Muscle of leg (tissue), 11 donors: Measurements from ENCODE around the gene OR51Q1. TPM values are rescaled to one million over a fixed set of nuclear protein-coding genes. Genes with fewer than 3 reads are reported as not detected.

Experiments used
- DNase-seq: peaks from one replicate; pipeline ENCODE4 v3.0.0; 2013
- H3K27ac ChIP-seq: one replicate; pipeline ENCODE4 v1.5.1; 2013; ENCODE audit warnings: mild to moderate bottlenecking, low read length, control low read depth
- H3K27me3 ChIP-seq: one replicate; pipeline ENCODE4 v1.6.1; 2013; ENCODE audit warnings: low read length; ENCODE audit not compliant: control insufficient read depth, insufficient read depth
- H3K36me3 ChIP-seq: one replicate; pipeline ENCODE4 v1.6.1; 2013; ENCODE audit warnings: low read length; ENCODE audit not compliant: control insufficient read depth, insufficient read depth
- H3K4me1 ChIP-seq: one replicate; pipeline ENCODE4 v1.6.1; 2013; ENCODE audit warnings: low read length; ENCODE audit not compliant: control insufficient read depth, insufficient read depth
- H3K4me3 ChIP-seq: one replicate; pipeline ENCODE4 v1.5.1; 2013; ENCODE audit warnings: low read length, control low read depth
- H3K9me3 ChIP-seq: replicated peaks from 2 replicates; pipeline ENCODE4 v1.6.1; 2013; ENCODE audit warnings: low read depth, low read length; ENCODE audit not compliant: control insufficient read depth
- WGBS: methylation state at CpG from one replicate; pipeline ENCODE4 v1.1.5; 2013; ENCODE audit warnings: missing lambda C conversion rate; ENCODE audit not compliant: insufficient coverage; 5-methylcytosine and 5-hydroxymethylcytosine counted together
- polyA plus RNA-seq, 8 donors: library from polyadenylated mRNA; unstranded; fragments of 120-200 nt; gene quantifications; one replicate each; pipeline versions ENCODE4 v1.2.1 to v1.2.3, GENCODE V29; 2013; ENCODE audit warnings: inconsistent platforms in 1 of 8, low replicate concordance in 1 of 8; ENCODE audit not compliant: insufficient read length in 8 of 8, insufficient read depth in 1 of 8
- total RNA-seq: library from RNA; stranded (reverse); fragments of 120-200 nt; gene quantifications from one replicate; pipeline ENCODE4 v1.2.4, GENCODE V29; 2013

OR51Q1 gene
- total and polyA plus RNA-seq, 9 donors = not detected

DNA sequence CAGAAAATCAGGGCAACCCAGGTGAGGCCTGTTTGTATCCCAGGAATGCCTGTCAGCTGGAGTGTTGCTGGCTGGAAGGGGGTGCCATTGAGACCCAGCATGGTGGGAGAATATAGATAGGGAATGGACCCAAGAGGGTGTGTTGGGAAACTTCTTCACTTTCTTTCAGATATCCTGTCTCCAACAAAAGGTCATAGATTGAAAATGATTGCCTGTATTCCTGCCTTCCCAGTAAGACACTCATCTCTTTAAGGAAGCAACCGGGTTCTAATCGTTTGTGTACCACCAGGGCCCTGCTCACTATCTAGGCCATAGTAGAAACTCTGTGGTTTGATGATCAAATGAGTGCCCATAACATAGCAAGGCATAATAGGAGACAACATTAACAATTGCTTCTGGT is 19.5 kb downstream of the OR51Q1 start, which contains the start of gene OR51I1:
OR51I1 (minus strand) TSS at position 101 of the 400 bp plus-strand sequence; CDS start at position 101, 0 bp downstream.
- H3K27me3 ChIP-seq = no peaks in the 10 kb centered on the region
- no peaks in the 10 kb centered on the region for H3K4me1 ChIP-seq
- no peak for DNase-seq
- H3K9me3 ChIP-seq = no peaks in the 10 kb centered on the region
- H3K4me3 ChIP-seq = no peak within 1 kb of the TSS
- H3K36me3 ChIP-seq = no peaks in the 10 kb centered on the region
- WGBS = no CpG with 5 or more reads among the region's 2 CpGs
- no peak within 1 kb of the TSS for H3K27ac ChIP-seq

DNA sequence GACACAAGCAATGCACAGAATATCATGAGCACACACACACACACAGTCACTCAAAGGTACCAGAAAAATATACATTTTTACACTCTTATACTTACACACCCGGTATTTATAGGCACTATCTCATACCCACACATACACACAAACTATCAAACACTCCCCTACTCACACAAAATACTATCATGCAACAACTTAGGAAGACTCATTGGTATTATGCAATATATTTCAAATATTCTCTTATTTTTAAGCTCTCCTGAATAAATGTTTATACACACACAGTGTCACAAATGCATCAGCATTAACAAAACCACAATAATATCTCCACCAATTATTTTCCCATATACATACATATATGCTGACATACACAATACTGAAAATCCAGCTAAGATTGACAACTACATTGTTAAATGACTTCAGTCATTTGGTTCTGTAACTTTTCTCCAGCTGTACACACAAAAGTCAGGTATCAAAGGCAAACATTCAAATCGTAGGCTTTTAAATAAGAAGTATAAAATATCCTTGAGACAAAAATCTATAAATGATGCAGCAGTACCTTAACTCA is 22.0 kb downstream of the OR51Q1 start:
- Histone ChIP-seq H3K36me3 (no peaks in the 10 kb centered on the region), H3K4me1 (no peaks in the 10 kb centered on the region), H3K4me3 (no peak overlapping the region), H3K9me3 (no peaks in the 10 kb centered on the region), H3K27ac (no peak overlapping the region), H3K27me3 (no peaks in the 10 kb centered on the region)
- WGBS = no CpG with 5 or more reads among the region's 2 CpGs
- no peak for DNase-seq

DNA sequence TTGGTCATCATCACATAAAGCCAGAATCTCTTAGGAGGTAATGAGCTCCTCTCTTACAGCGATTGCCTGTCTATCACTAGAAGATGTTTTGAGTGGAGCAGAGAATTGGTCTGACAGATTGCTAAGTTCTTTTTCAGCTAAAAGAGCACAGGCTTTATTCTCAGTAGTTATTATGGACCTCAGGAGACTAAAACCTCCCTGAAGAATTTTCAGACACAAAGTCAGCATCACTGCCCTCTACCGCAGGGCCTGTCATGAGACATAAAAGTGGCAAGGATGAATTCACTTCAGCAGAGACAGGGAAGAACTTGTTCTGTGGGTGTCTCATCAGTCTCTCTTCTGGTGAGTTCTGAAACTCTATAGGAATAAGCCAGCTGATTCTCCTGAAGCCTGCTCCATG is 27.1 kb downstream of the OR51Q1 start, which contains the start of gene OR51I2:
OR51I2 (plus strand) TSS at position 301 of the 400 bp plus-strand sequence. CDS start 4,166 bp downstream, outside the sequence.
- no peak for DNase-seq
- no CpG with 5 or more reads among the region's 2 CpGs for WGBS
- Histone ChIP-seq H3K9me3 (no peaks in the 10 kb centered on the region), H3K4me1 (no peaks in the 10 kb centered on the region), H3K27me3 (no peaks in the 10 kb centered on the region), H3K27ac (no peak within 1 kb of the TSS), H3K36me3 (no peaks in the 10 kb centered on the region), H3K4me3 (no peak within 1 kb of the TSS)

DNA sequence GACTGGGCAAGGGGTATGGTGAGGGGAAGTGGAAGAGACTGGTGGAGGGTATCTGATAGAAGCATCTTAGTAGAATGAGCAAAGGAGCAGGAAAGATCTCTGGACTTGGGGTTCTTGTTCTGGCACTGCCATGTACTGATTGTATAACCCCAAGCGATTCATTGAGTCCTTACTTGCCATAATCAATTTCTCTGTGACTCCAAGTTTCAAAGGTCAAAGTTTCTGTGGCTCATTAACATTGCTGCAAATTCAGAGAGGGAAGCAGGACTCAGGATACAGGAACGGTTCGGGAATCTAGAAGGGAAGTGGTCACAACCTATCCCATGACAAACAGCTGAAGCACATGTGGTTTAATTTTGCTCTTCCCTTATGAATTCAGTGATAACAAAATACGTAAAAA is 27.5 kb downstream of the OR51Q1 start:
- 67% methylated on average over 1 of the region's 4 CpGs for WGBS
- Histone ChIP-seq H3K27me3 (no peaks in the 10 kb centered on the region), H3K27ac (no peak overlapping the region), H3K4me3 (no peak overlapping the region), H3K36me3 (no peaks in the 10 kb centered on the region), H3K9me3 (no peaks in the 10 kb centered on the region), H3K4me1 (no peaks in the 10 kb centered on the region)
- DNase-seq = no peak

DNA sequence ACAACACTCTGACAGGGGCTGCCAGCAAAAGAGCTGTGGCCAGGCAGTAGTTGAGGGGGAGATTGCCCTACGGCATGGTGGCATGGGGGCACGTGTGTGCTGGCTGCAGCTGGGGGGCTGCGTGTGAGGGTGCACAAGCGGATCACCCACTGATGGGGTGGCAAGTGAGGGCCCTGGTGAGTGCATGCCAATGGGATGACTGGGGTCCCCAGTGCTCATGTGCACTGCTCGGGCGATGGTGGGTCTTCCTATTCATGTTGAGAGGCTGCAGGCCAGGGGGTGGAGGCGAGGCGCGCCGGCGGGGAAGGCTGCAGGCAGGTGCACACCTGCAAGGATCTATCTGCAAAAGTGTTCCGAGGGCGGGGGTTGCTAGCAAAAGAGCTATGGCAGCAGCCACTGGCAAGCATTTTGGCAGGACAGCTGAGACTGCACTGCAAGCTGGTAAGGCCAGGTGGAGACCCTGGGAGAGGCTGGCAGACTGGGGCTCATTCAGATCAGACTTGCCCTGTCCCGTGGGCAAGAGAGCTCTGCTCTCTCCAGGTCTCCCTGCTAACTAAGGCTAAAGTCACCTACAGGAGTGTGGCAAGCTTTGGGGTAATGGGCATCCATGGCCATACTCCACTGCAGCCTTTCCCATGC is 39.2 kb downstream of the OR51Q1 start:
- H3K27ac ChIP-seq = no peak overlapping the region
- peaks cover 3% of the 10 kb centered on the region for H3K9me3 ChIP-seq
- DNase-seq = no peak
- WGBS = 88% methylated on average over 13 of the region's 14 CpGs
- H3K4me1 ChIP-seq = no peaks in the 10 kb centered on the region
- H3K36me3 ChIP-seq = no peaks in the 10 kb centered on the region
- H3K4me3 ChIP-seq = no peak overlapping the region
- no peaks in the 10 kb centered on the region for H3K27me3 ChIP-seq

DNA sequence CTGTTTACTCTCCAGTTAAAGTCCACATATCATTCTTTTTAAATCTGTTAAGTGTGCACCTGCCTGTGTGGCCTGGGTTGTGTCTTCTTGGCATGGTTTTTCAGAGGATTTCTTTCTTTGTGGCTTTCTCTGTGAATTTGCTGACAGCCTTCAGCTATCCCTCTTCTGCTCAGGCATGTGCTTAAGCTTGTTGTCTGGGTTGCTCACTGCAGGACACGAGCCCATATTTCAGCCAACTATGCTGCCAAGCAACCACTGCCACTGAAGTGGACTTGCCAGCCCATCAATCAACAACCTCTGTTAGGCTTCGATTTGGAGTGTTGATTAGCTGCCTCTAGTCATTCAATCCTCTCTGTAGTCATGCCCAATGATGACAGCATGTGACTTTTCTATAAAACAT is 45.6 kb downstream of the OR51Q1 start:
- 38% methylated on average over 1 of the region's 2 CpGs for WGBS
- H3K9me3 ChIP-seq = no peaks in the 10 kb centered on the region
- H3K27ac ChIP-seq = no peak overlapping the region
- no peak for DNase-seq
- no peaks in the 10 kb centered on the region for H3K36me3 ChIP-seq
- H3K4me3 ChIP-seq = no peak overlapping the region
- H3K27me3 ChIP-seq = no peaks in the 10 kb centered on the region
- H3K4me1 ChIP-seq = no peaks in the 10 kb centered on the region

Other genes starting within 250 kb of the OR51Q1 start
- gene OR51V1, start 221.4 kb upstream of the OR51Q1 start, total RNA-seq = not detected
- not detected for gene OR51V1, start 221.4 kb upstream of the OR51Q1 start, polyA plus RNA-seq
- 755 TPM for gene HBB, start 195.0 kb upstream of the OR51Q1 start, total RNA-seq
- 100 to 1,000 TPM; 217 to 965 (median 589) TPM for gene HBB, start 195.0 kb upstream of the OR51Q1 start, polyA plus RNA-seq
- not detected for gene HBD, start 187.6 kb upstream of the OR51Q1 start, total RNA-seq
- 1 to 10 TPM in 1 of 8 donors, under 1 TPM in 5, not detected in 2; 0.39 to 1.0 (median 0.58) TPM for gene HBD, start 187.6 kb upstream of the OR51Q1 start, polyA plus RNA-seq
- gene HBG1, start 172.3 kb upstream of the OR51Q1 start, total RNA-seq = 1,078 TPM
- gene HBG1, start 172.3 kb upstream of the OR51Q1 start, polyA plus RNA-seq = 1,000 to 10,000 TPM in 2 of 8 donors, 10 to 100 TPM in 6; 12.5 to 3,398 (median 25.4) TPM
- 9,238 TPM for gene HBG2, start 167.3 kb upstream of the OR51Q1 start, total RNA-seq
- over 10,000 TPM in 1 of 8 donors, 1,000 to 10,000 TPM in 7; 2,843 to 13,943 (median 6,695) TPM for gene HBG2, start 167.3 kb upstream of the OR51Q1 start, polyA plus RNA-seq
- gene HBE1, start 152.2 kb upstream of the OR51Q1 start, total RNA-seq = 10.3 TPM
- 10 to 100 TPM in 7 of 8 donors, 1 to 10 TPM in 1; 6.7 to 64.8 (median 19.8) TPM for gene HBE1, start 152.2 kb upstream of the OR51Q1 start, polyA plus RNA-seq
- gene OR51B4, start 120.2 kb upstream of the OR51Q1 start, total RNA-seq = 0.09 TPM
- under 1 TPM in 2 of 8 donors, not detected in 6; 0.13 to 0.18 TPM for gene OR51B4, start 120.2 kb upstream of the OR51Q1 start, polyA plus RNA-seq
- 0.09 TPM for gene OR51B2, start 97.8 kb upstream of the OR51Q1 start, total RNA-seq
- gene OR51B2, start 97.8 kb upstream of the OR51Q1 start, polyA plus RNA-seq = not detected
- gene OR51B5, start 78.6 kb upstream of the OR51Q1 start, total RNA-seq = 0.31 TPM
- gene OR51B5, start 78.6 kb upstream of the OR51Q1 start, polyA plus RNA-seq = under 1 TPM in 3 of 8 donors, not detected in 5; 0.20 to 0.28 (median 0.26) TPM
- gene OR51B6, start 70.6 kb upstream of the OR51Q1 start, total RNA-seq = not detected
- gene OR51B6, start 70.6 kb upstream of the OR51Q1 start, polyA plus RNA-seq = not detected
- gene OR51M1, start 38.3 kb upstream of the OR51Q1 start, total RNA-seq = not detected
- not detected for gene OR51M1, start 38.3 kb upstream of the OR51Q1 start, polyA plus RNA-seq
- not detected for gene OR51I1, start 19.4 kb downstream of the OR51Q1 start, total RNA-seq
- not detected for gene OR51I1, start 19.4 kb downstream of the OR51Q1 start, polyA plus RNA-seq
- not detected for gene OR51I2, start 27.2 kb downstream of the OR51Q1 start, total RNA-seq
- gene OR51I2, start 27.2 kb downstream of the OR51Q1 start, polyA plus RNA-seq = not detected
- not detected for gene OR52D1, start 66.6 kb downstream of the OR51Q1 start, total RNA-seq
- gene OR52D1, start 66.6 kb downstream of the OR51Q1 start, polyA plus RNA-seq = not detected
- gene UBQLN3, start 87.8 kb downstream of the OR51Q1 start, total RNA-seq = 0.13 TPM
- gene UBQLN3, start 87.8 kb downstream of the OR51Q1 start, polyA plus RNA-seq = not detected
- gene UBQLNL, start 94.6 kb downstream of the OR51Q1 start, total RNA-seq = 0.18 TPM
- gene UBQLNL, start 94.6 kb downstream of the OR51Q1 start, polyA plus RNA-seq = under 1 TPM; 0.11 to 0.38 (median 0.23) TPM
- 0.22 TPM for gene OR52H1, start 126.4 kb downstream of the OR51Q1 start, total RNA-seq
- gene OR52H1, start 126.4 kb downstream of the OR51Q1 start, polyA plus RNA-seq = not detected
- not detected for gene OR52B6, start 158.8 kb downstream of the OR51Q1 start, total RNA-seq
- not detected for gene OR52B6, start 158.8 kb downstream of the OR51Q1 start, polyA plus RNA-seq
- 1.5 TPM for gene TRIM6, start 174.5 kb downstream of the OR51Q1 start, total RNA-seq
- 1 to 10 TPM; 1.1 to 3.4 (median 1.3) TPM for gene TRIM6, start 174.5 kb downstream of the OR51Q1 start, polyA plus RNA-seq
- gene TRIM34, start 202.9 kb downstream of the OR51Q1 start, total RNA-seq = 6.4 TPM
- gene TRIM34, start 202.9 kb downstream of the OR51Q1 start, polyA plus RNA-seq = 1 to 10 TPM; 2.9 to 6.0 (median 4.6) TPM